GM12892 (cell line): ENCODE results near the gene PAM16.
"Not testable (repeated sequence)": the region's sequence is repeated elsewhere in the genome, so short reads cannot be mapped to it uniquely, and the experiment has no call there.

Experiments
- POLR2A ChIP-seq: IDR thresholded peaks from 2 replicates; pipeline ENCODE4 v1.6.1; 2011; ENCODE audit warnings: low read depth, low read length, control low read depth
- POLR2AphosphoS5 ChIP-seq: IDR thresholded peaks from 2 replicates; pipeline ENCODE4 v1.6.1; 2011; ENCODE audit warnings: low read depth, low read length, control low read depth
- TAF1 ChIP-seq: IDR thresholded peaks from 2 replicates; pipeline ENCODE4 v1.6.1; 2011; ENCODE audit warnings: low read depth, mild to moderate bottlenecking, control low read depth, low read length, borderline replicate concordance

DNA sequence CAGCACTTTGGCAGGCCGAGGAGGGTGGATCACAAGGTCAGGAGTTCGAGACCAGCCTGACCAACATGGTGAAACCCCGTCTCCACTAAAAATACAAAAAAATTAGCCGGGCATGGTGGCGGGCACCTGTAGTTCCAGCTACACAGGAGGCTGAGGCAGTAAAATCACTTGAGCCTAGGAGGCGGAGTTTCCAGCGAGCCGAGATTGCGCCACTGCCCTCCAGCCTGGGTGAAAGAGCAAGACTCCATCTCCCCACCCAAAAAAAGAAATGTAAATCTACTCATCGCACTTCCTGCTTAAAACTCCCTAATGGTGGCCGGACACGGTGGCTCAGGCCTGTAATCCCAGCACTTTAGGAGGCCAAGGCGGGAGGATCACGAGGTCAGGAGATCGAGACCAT is 42.7 kb upstream of the PAM16 start:
- not testable (repeated sequence) for TF ChIP-seq POLR2A, TAF1, POLR2AphosphoS5
